WI38 (cell line): Measurements from ENCODE around the gene PRDM15.

Experiments
- H3K4me3 ChIP-seq: 2 replicates; pipeline ENCODE4 v1.5.1; 2011; ENCODE audit warnings: low read depth, mild to moderate bottlenecking, control low read depth, low read length
- CTCF ChIP-seq: IDR thresholded peaks from 2 replicates; pipeline ENCODE4 v1.5.1; 2012; ENCODE audit warnings: low read depth, mild to moderate bottlenecking, control low read depth, low read length

Gene PRDM15

GRCh38 chr21:41854426-41854995 lies 24.6 kb downstream of the PRDM15 start:
- no peak overlapping the region for H3K4me3 ChIP-seq
- TF ChIP-seq CTCF, result no peak

- H3K4me3 ChIP-seq, result no peak overlapping the region
- no peak for TF ChIP-seq CTCF
These were observed 26.2 kb downstream of the PRDM15 start for GRCh38 chr21:41852929-41853320.

DNA sequence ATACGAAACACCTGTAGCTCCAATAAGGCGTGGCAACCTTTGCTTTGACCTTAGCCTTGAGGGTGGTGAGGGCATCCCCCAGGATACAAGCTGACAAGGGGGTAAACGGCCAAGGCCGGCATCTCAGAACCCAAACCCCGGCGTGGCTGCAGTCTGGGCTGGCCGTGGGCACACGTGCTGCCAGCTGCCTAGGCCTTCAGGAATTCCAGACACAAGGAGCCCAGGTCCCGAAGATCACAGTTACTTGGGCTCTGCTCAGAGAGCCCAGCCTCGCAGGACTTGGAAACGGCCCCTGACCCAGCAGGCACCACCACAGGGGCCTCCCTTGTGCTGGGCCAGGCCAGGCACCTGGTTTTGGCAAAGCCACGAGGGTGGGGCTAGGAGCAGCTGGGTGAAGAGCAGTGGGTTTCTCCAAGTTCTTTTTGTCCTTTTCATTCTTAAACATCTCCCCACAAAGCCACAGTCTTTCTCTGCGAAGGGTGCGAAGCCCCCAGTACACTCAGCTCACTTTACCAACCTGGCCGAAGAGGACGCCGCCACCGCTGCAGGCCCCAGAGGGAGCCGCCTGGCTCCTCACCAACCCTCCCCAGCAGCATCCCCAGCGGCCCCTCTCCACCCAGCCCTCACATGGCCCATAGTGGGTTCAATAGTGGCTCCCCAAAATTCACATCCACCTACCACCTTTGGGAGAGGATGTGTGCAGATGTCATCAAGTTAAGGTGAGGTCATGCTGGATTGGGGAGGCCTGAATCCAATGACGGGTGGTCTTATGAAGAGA lies 26.8 kb downstream of the PRDM15 start:
- no peak for TF ChIP-seq CTCF
- H3K4me3 ChIP-seq, result no peak overlapping the region

GRCh38 chr21:41851090-41851790 lies 27.9 kb downstream of the PRDM15 start:
- no peak for TF ChIP-seq CTCF
- no peak overlapping the region for H3K4me3 ChIP-seq

- no peak overlapping the region for H3K4me3 ChIP-seq
- TF ChIP-seq CTCF, result no peak
These were observed 29.1 kb downstream of the PRDM15 start for GRCh38 chr21:41850085-41850484.

DNA sequence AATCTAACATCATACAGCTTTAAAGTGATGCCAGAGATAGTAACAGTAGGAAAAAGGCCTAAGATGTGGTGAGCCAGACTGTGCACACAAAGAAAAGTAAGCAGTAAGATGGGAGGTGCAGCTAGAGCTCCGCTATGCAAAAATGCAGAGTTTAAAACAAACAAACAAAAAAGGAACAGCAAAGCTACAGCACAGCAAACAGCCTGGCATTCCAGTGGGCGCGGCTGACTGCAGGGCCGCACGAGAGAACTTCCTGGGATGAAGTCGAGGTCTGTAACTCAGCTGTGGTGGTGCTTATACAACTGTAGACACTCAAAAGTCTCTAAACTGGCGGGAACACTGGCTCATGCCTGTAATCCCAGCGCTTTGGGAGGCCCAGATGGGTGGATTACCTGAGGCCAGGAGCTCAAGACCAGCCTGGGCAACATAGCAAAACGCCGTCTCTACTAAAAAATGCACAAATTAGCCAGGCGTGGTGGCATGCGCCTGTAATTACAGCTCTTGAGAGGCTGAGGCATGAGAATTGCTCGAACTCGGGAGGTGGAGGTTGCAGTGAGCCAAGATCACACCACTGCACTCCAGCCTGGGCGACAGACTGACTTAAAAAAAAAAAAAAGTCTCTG lies 30.1 kb downstream of the PRDM15 start:
- H3K4me3 ChIP-seq, result no peak overlapping the region
- no peak for TF ChIP-seq CTCF
